Liver (tissue), 9 donors: Measurements from ENCODE around the gene PRKCH. TPM values are rescaled to one million over a fixed set of nuclear protein-coding genes. Genes with fewer than 3 reads are reported as not detected.
"Not testable (repeated sequence)": the region's sequence is repeated elsewhere in the genome, so short reads cannot be mapped to it uniquely, and the experiment has no call there.

Experiments
- DNase-seq: peaks from one replicate; pipeline ENCODE4 v3.0.0-alpha.2; 2017; ENCODE audit warnings: low spot score
- H3K27ac ChIP-seq, 2 donors: one replicate each; pipeline ENCODE4 v1.7.0; 2013; ENCODE audit warnings: inconsistent platforms in 2 of 2, low read length in 2 of 2, control low read depth in 1 of 2, low read depth in 1 of 2, mild to moderate bottlenecking in 1 of 2
- H3K27me3 ChIP-seq, 4 donors: one replicate each; pipeline versions ENCODE4 v1.6.1 to v1.7.0; 2013; ENCODE audit warnings: low read length in 3 of 4, inconsistent platforms in 1 of 4, mild to moderate bottlenecking in 1 of 4, moderate library complexity in 1 of 4; ENCODE audit not compliant: control insufficient read depth in 4 of 4, insufficient read depth in 4 of 4
- H3K36me3 ChIP-seq, 4 donors: one replicate each; pipeline versions ENCODE4 v1.6.1 to v1.7.0; 2013; ENCODE audit warnings: low read length in 3 of 4, mild to moderate bottlenecking in 3 of 4, low read depth in 1 of 4, moderate library complexity in 1 of 4; ENCODE audit not compliant: control insufficient read depth in 4 of 4, insufficient read depth in 3 of 4
- H3K4me1 ChIP-seq, 4 donors: one replicate each; pipeline versions ENCODE4 v1.6.1 to v1.7.0; 2013; ENCODE audit warnings: low read length in 3 of 4, mild to moderate bottlenecking in 3 of 4, moderate library complexity in 1 of 4; ENCODE audit not compliant: control insufficient read depth in 4 of 4, insufficient read depth in 4 of 4
- H3K4me3 ChIP-seq, 3 donors: one replicate each; pipeline versions ENCODE4 v1.6.1 to v1.7.0; 2013; ENCODE audit warnings: low read length in 3 of 3, control low read depth in 1 of 3, low read depth in 1 of 3, mild to moderate bottlenecking in 1 of 3
- H3K9ac ChIP-seq, 2 donors: one replicate each; pipeline ENCODE4 v1.7.0; 2013; ENCODE audit warnings: low read length in 2 of 2, mild to moderate bottlenecking in 2 of 2, moderate library complexity in 2 of 2, control low read depth in 1 of 2, low read depth in 1 of 2
- H3K9me3 ChIP-seq, 4 donors: one replicate each; pipeline versions ENCODE4 v1.6.1 to v1.7.0; 2013; ENCODE audit warnings: low read length in 3 of 4; ENCODE audit not compliant: control insufficient read depth in 4 of 4
- ATF3 ChIP-seq: IDR thresholded peaks from 2 replicates; pipeline ENCODE4 v1.6.1; 2016; ENCODE audit warnings: antibody characterized with exemption
- EGR1 ChIP-seq, 2 donors: IDR thresholded peaks; 2 replicates each; pipeline ENCODE4 v1.6.1; 2016 to 2018; ENCODE audit warnings: antibody characterized with exemption in 2 of 2, low read depth in 2 of 2
- FOXA1 ChIP-seq: IDR thresholded peaks from 2 replicates; pipeline ENCODE4 v1.6.1; 2016; ENCODE audit warnings: antibody characterized with exemption
- FOXA2 ChIP-seq: IDR thresholded peaks from 2 replicates; pipeline ENCODE4 v1.6.1; 2016; ENCODE audit warnings: antibody characterized with exemption
- GABPA ChIP-seq, 2 donors: IDR thresholded peaks in 1 of 2; conservative IDR thresholded peaks in 1 of 2; 2 replicates each; pipeline ENCODE4 v1.6.1; 2016; ENCODE audit warnings: antibody characterized with exemption in 2 of 2, mild to moderate bottlenecking in 1 of 2, moderate library complexity in 1 of 2
- HNF4A ChIP-seq, 2 donors: conservative IDR thresholded peaks; 2 replicates each; pipeline ENCODE4 v1.6.1; 2016; ENCODE audit warnings: antibody characterized with exemption in 2 of 2, mild to moderate bottlenecking in 2 of 2
- HNF4G ChIP-seq: IDR thresholded peaks from 2 replicates; pipeline ENCODE4 v1.6.1; 2016; ENCODE audit warnings: antibody characterized with exemption
- JUND ChIP-seq, 2 donors: IDR thresholded peaks; 2 replicates each; pipeline ENCODE4 v1.6.1; 2016; ENCODE audit warnings: antibody characterized with exemption in 2 of 2
- NR2F2 ChIP-seq: IDR thresholded peaks from 2 replicates; pipeline ENCODE4 v1.6.1; 2016; ENCODE audit warnings: antibody characterized with exemption
- RAD21 ChIP-seq, 2 donors: IDR thresholded peaks; 2 replicates each; pipeline ENCODE4 v1.6.1; 2016; ENCODE audit warnings: antibody characterized with exemption in 2 of 2, mild to moderate bottlenecking in 2 of 2
- REST ChIP-seq: IDR thresholded peaks from 2 replicates; pipeline ENCODE4 v1.6.1; 2016; ENCODE audit warnings: antibody characterized with exemption, mild to moderate bottlenecking
- RXRA ChIP-seq, 2 donors: IDR thresholded peaks; 2 replicates each; pipeline ENCODE4 v1.6.1; 2017 to 2018; ENCODE audit warnings: antibody characterized with exemption in 2 of 2, mild to moderate bottlenecking in 1 of 2
- SP1 ChIP-seq: IDR thresholded peaks from 2 replicates; pipeline ENCODE4 v1.6.1; 2018; ENCODE audit warnings: antibody characterized with exemption, mild to moderate bottlenecking
- TAF1 ChIP-seq: conservative IDR thresholded peaks from 2 replicates; pipeline ENCODE4 v1.6.1; 2016; ENCODE audit warnings: antibody characterized with exemption, mild to moderate bottlenecking
- YY1 ChIP-seq: IDR thresholded peaks from 2 replicates; pipeline ENCODE4 v1.6.1; 2016; ENCODE audit warnings: antibody characterized with exemption, mild to moderate bottlenecking
- WGBS: extraction: QIAGEN DNeasy Blood & Tissue Kit; methylation state at CpG from one replicate; pipeline ENCODE4 v1.1.7; 2013; 5-methylcytosine and 5-hydroxymethylcytosine counted together
- polyA plus RNA-seq, 2 donors: library from polyadenylated mRNA; stranded (reverse) in 1 of 2; unstranded in 1 of 2; fragments of 200-250 nt in 1 of 2; fragments of >200 nt in 1 of 2; fragmentation: Nextera tagmentation in 1 of 2; extraction: Ambion mirVana in 1 of 2; gene quantifications; one replicate each; pipeline versions ENCODE4 v1.2.1 to v1.2.3, GENCODE V29; 2013 to 2015
- total RNA-seq, 2 donors: library from RNA; depleted of rRNA; stranded (reverse); fragments of >200 nt; gene quantifications; one replicate each; pipeline ENCODE4 v1.2.3, GENCODE V29; 2014
- TF ChIP-seq, protein P1 (sequence below): IDR thresholded peaks from 2 replicates; pipeline ENCODE4 v1.6.1; 2016; ENCODE audit warnings: antibody characterized with exemption
- TF ChIP-seq, protein P2 (sequence below): IDR thresholded peaks from 2 replicates; pipeline ENCODE4 v1.6.1; 2016; ENCODE audit warnings: antibody characterized with exemption
- donor health status: healthy.
- donor health status: healthy.
- donor health status: healthy.
- donor health status: healthy.
- donor health status: healthy.

Gene PRKCH
- total and polyA plus RNA-seq, 4 donors = 3.9 to 13.7 (median 7.0) TPM

- no peak for DNase-seq
- TF ChIP-seq YY1 (no peak), EGR1 (IDR thresholded peaks at IDR 0.05; ENCODE audit: low read depth in 2 of 2) (no peak), FOXA1 (no peak), HNF4G (no peak), GABPA (IDR thresholded peaks at IDR 0.05 in 1 of 2, conservative IDR thresholded peaks at IDR 0.05 in 1 of 2) (no peak), REST (no peak), ATF3 (no peak), RXRA (IDR thresholded peaks at IDR 0.05) (no peak), RAD21 (IDR thresholded peaks at IDR 0.05) (no peak), TAF1 (no peak), HNF4A (conservative IDR thresholded peaks at IDR 0.05) (no peak), JUND (IDR thresholded peaks at IDR 0.05) (no peak), NR2F2 (no peak), FOXA2 (no peak), SP1 (no peak)
- TF ChIP-seq, protein P1, sequence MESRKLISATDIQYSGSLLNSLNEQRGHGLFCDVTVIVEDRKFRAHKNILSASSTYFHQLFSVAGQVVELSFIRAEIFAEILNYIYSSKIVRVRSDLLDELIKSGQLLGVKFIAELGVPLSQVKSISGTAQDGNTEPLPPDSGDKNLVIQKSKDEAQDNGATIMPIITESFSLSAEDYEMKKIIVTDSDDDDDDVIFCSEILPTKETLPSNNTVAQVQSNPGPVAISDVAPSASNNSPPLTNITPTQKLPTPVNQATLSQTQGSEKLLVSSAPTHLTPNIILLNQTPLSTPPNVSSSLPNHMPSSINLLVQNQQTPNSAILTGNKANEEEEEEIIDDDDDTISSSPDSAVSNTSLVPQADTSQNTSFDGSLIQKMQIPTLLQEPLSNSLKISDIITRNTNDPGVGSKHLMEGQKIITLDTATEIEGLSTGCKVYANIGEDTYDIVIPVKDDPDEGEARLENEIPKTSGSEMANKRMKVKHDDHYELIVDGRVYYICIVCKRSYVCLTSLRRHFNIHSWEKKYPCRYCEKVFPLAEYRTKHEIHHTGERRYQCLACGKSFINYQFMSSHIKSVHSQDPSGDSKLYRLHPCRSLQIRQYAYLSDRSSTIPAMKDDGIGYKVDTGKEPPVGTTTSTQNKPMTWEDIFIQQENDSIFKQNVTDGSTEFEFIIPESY = no peak
- TF ChIP-seq, protein P2, sequence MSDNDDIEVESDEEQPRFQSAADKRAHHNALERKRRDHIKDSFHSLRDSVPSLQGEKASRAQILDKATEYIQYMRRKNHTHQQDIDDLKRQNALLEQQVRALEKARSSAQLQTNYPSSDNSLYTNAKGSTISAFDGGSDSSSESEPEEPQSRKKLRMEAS = no peak
- Histone ChIP-seq H3K27me3 (no peaks in the 10 kb centered on the region), H3K4me1 (peaks cover 9 to 18% (median 14%) of the 10 kb centered on the region in 4 donors), H3K4me3 (no peak overlapping the region), H3K9ac (no peak overlapping the region), H3K36me3 (no peaks in the 10 kb centered on the region), H3K9me3 (no peaks in the 10 kb centered on the region), H3K27ac (no peak overlapping the region)
- 87% methylated on average over 6 of the region's 6 CpGs for WGBS
These were observed 1.7 kb upstream of the PRKCH start for GRCh38 chr14:61319706-61320105.

DNA sequence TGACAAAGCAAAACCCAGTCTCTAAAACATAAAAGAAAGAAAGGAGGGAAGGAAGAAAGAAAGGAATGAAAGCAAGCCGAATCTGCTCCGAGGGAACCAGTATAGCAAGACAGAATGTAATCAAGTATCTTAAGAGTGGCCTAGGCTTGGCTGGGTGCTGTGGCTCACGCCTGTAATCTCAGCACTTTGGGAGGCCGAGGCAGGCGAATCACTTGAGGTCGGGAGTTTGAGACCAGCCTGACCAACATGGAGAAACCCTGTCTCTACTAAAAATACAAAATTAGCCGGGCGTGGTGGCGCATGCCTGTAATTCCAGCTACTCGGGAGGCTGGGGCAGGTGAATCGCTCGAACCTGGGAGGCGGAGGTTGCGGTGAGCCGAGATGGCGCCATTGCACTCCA, 1.2 kb upstream of the PRKCH start:
- peaks cover 9 to 18% (median 14%) of the 10 kb centered on the region in 4 donors for H3K4me1 ChIP-seq
- H3K4me3 ChIP-seq, H3K27me3 ChIP-seq, H3K9ac ChIP-seq, H3K9me3 ChIP-seq, H3K27ac ChIP-seq, DNase-seq, H3K36me3 ChIP-seq: not testable (repeated sequence)
- WGBS = 92% methylated on average over 16 of the region's 16 CpGs
